Neural crest cell (in vitro differentiated cells): ENCODE data around the gene OLIG3. TPM values are rescaled to one million over a fixed set of nuclear protein-coding genes. Genes with fewer than 3 reads are reported as not detected.

ENCODE experiments used
- DNase-seq: peaks from one replicate; pipeline ENCODE4 v3.0.0; 2021; ENCODE audit warnings: low read depth, mixed read lengths, low spot score
- H3K27ac Mint-ChIP-seq: one replicate; pipeline ENCODE4 v1.8.0; 2021; ENCODE audit warnings: mild to moderate bottlenecking, mixed read lengths; ENCODE audit not compliant: unreplicated experiment
- H3K27me3 Mint-ChIP-seq: 2 replicates; pipeline ENCODE4 v1.8.0; 2021; ENCODE audit warnings: low read depth, mild to moderate bottlenecking, mixed read lengths
- H3K36me3 Mint-ChIP-seq: 2 replicates; pipeline ENCODE4 v1.8.0; 2021; ENCODE audit warnings: low read depth, mild to moderate bottlenecking, mixed read lengths
- H3K4me1 Mint-ChIP-seq: 2 replicates; pipeline ENCODE4 v1.8.0; 2021; ENCODE audit warnings: mixed read lengths
- H3K4me3 Mint-ChIP-seq: one replicate; pipeline ENCODE4 v1.8.0; 2021; ENCODE audit warnings: mild to moderate bottlenecking, mixed read lengths
- H3K9me3 Mint-ChIP-seq: 2 replicates; pipeline ENCODE4 v1.8.0; 2021; ENCODE audit warnings: mixed read lengths
- total RNA-seq: library from RNA; stranded (reverse); gene quantifications from 2 replicates; pipeline ENCODE4 v1.2.1, GENCODE V29; 2021
- TF ChIP-seq, protein P1 (sequence below): fragments of 200-600 bp; sonication (generic); conservative IDR thresholded peaks from 2 replicates; pipeline ENCODE4 v1.5.0; 2021; ENCODE audit warnings: antibody characterized with exemption, mild to moderate bottlenecking

OLIG3 gene
- total RNA-seq, 1 donor from 2014 or later = 0.63 TPM

DNA sequence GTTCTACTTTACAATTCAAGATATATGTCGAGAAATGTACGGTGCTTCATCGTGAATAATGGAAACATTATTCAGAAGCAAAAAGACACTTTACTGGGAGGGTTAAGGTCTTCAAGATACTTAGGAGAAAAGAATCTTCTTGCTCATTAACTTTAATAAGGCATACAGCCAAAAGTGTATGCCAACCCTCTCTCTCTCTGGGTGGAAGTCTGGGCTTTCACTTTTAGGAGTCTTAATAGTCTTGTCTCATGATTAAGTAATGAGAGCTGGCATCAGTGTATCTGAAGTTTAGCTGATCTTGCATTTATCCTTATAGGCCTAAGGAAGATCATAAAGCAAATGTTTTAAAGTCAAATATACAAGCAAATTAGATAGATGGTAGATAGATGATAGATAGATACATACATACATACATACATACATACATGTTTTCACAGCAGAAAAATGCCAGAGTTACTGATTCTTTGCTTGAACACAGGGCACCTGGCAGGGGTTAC is 21.5 kb downstream of the OLIG3 start:
- peaks cover 75% of the 10 kb centered on the region for H3K27me3 Mint-ChIP-seq
- H3K4me1 Mint-ChIP-seq = peaks cover 16% of the 10 kb centered on the region
- no peak overlapping the region for H3K27ac Mint-ChIP-seq
- H3K4me3 Mint-ChIP-seq = no peak overlapping the region
- no peaks in the 10 kb centered on the region for H3K9me3 Mint-ChIP-seq
- no peaks in the 10 kb centered on the region for H3K36me3 Mint-ChIP-seq
- TF ChIP-seq, protein P1, sequence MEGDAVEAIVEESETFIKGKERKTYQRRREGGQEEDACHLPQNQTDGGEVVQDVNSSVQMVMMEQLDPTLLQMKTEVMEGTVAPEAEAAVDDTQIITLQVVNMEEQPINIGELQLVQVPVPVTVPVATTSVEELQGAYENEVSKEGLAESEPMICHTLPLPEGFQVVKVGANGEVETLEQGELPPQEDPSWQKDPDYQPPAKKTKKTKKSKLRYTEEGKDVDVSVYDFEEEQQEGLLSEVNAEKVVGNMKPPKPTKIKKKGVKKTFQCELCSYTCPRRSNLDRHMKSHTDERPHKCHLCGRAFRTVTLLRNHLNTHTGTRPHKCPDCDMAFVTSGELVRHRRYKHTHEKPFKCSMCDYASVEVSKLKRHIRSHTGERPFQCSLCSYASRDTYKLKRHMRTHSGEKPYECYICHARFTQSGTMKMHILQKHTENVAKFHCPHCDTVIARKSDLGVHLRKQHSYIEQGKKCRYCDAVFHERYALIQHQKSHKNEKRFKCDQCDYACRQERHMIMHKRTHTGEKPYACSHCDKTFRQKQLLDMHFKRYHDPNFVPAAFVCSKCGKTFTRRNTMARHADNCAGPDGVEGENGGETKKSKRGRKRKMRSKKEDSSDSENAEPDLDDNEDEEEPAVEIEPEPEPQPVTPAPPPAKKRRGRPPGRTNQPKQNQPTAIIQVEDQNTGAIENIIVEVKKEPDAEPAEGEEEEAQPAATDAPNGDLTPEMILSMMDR = no peak
- DNase-seq = no peak

DNA sequence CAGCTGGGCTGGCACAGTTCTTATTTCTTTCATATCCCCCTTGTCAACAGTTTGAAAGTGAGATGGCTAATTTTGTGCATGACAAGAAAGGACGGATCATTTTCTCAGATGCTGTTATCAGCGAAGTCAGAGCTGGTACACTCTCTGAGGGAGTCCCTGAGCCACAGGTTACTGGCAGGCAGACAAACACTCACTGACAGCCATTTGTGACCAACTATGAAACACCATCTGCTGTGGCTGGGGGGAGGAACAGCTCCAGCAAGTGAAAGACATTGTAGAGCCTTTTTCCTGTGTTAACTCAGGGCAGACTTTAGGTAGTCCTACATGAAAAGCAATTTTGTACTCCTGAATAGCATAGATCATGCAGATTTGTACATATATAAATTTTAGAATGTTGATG is 22.2 kb downstream of the OLIG3 start:
- H3K27me3 Mint-ChIP-seq = peaks cover 68% of the 10 kb centered on the region
- H3K9me3 Mint-ChIP-seq = no peaks in the 10 kb centered on the region
- H3K27ac Mint-ChIP-seq = no peak overlapping the region
- TF ChIP-seq, protein P1 = no peak
- no peaks in the 10 kb centered on the region for H3K36me3 Mint-ChIP-seq
- no peak for DNase-seq
- H3K4me3 Mint-ChIP-seq = no peak overlapping the region
- H3K4me1 Mint-ChIP-seq = peaks cover 16% of the 10 kb centered on the region

DNA sequence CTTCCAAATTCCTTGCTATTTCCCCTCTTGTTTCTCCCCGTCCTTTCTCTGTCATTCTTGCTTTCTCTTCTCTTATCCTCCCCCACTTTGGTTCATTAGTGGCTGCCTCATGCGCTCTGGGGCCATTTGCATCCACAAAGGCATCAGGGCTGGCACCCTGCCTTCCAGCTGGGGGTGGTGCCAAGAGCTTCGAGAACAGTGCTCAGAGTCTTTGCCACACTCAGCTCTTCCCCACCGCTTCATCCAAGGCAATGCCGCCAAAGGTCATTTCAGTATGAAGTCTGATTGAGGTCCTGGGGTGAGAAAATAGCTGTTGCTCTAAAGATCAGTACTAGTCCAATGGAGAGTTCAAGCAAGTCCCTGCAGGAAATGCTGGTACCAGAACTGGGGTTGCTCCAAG is 22.7 kb downstream of the OLIG3 start:
- no peak overlapping the region for H3K27ac Mint-ChIP-seq
- DNase-seq = no peak
- no peaks in the 10 kb centered on the region for H3K9me3 Mint-ChIP-seq
- peaks cover 16% of the 10 kb centered on the region for H3K4me1 Mint-ChIP-seq
- TF ChIP-seq, protein P1 = no peak
- H3K4me3 Mint-ChIP-seq = no peak overlapping the region
- peaks cover 63% of the 10 kb centered on the region for H3K27me3 Mint-ChIP-seq
- no peaks in the 10 kb centered on the region for H3K36me3 Mint-ChIP-seq

DNA sequence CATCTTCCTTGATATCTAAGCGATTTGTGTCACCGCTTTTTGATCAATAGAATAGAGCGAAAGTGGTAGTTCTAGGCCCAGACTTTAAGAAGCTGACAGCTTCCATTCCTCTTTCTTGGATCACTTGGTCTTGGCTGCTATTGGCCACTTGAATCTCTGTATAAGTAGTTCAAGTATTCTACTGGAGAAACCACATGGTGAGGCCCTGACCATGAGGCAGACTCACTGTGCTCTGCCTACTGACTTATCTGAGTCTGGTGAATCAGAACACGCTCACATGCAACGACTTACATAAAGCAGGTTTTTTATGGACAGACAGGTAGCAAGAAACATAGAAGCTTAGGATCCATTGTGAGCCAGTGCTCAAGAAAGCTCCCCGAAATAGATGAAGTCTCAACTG is 27.0 kb downstream of the OLIG3 start:
- TF ChIP-seq, protein P1 = no peak
- H3K4me1 Mint-ChIP-seq = no peaks in the 10 kb centered on the region
- H3K4me3 Mint-ChIP-seq = no peak overlapping the region
- no peaks in the 10 kb centered on the region for H3K36me3 Mint-ChIP-seq
- H3K27me3 Mint-ChIP-seq = peaks cover 42% of the 10 kb centered on the region
- H3K27ac Mint-ChIP-seq = no peak overlapping the region
- DNase-seq = no peak
- no peaks in the 10 kb centered on the region for H3K9me3 Mint-ChIP-seq

DNA sequence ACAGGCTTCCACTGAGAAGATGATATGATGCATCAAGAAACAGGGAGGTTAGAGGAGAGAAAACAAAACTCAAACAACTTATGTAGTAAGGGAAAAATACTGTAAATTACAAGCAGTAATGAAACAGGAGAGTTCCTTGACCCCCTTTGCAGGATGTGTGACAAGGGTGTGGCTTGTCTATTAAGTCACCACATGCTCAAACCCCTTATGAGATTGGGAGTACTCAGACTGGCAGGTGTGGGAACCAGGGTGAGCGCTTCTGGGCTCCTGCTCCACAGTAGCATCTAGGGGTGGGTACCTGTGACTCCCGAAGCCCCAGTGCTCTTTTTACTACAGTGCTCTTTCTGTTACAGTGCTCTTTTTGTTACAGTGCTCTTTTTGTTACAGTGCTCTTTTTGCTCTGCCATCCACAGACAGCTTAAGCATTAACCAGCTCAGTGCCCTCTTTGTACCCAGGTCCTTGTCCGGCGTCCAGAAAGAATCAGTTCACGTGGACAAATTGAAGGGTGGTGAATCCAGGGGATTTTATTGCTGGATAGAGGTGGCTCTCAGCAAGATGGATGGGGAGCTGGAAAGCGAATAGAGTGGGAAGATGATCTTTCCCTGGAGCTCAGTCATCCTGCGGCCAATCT is 28.7 kb downstream of the OLIG3 start:
- no peak for DNase-seq
- no peaks in the 10 kb centered on the region for H3K36me3 Mint-ChIP-seq
- H3K9me3 Mint-ChIP-seq = no peaks in the 10 kb centered on the region
- TF ChIP-seq, protein P1 = no peak
- no peak overlapping the region for H3K4me3 Mint-ChIP-seq
- H3K4me1 Mint-ChIP-seq = no peaks in the 10 kb centered on the region
- H3K27me3 Mint-ChIP-seq = peaks cover 25% of the 10 kb centered on the region
- H3K27ac Mint-ChIP-seq = no peak overlapping the region
